ENCODE data around the gene ESPL1. TPM values are rescaled to one million over a fixed set of nuclear protein-coding genes. Genes with fewer than 3 reads are reported as not detected.

Gene ESPL1
- total RNA-seq, 2 donors from 2014 or later, result 0.30 to 0.83 TPM

DNA sequence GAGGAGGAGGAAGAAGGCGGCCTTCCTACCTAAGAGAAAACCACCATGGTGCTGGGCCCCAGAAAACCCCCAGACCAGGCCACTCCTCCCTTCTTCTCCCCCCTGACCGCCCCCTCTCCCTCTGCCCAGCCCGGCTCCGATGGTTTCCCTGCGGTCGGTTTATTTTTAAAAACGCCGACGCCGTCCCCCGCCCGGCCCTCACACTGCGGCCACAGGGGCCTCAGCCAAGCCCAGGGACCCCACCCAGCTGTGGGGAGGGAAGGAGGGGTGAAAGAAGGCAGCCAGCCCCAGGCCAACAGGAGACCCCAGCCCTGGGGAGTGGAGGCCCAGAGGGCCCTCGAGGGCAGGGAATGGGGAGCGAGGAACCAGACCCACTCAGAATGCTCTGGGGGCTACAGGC is 64.6 kb downstream of the ESPL1 start:
- no peak overlapping the region for H3K27ac Mint-ChIP-seq
- H3K27me3 Mint-ChIP-seq, result peaks cover 45% of the 10 kb centered on the region
- H3K36me3 Mint-ChIP-seq (ENCODE audit: low read depth), result peaks cover 12% of the 10 kb centered on the region

DNA sequence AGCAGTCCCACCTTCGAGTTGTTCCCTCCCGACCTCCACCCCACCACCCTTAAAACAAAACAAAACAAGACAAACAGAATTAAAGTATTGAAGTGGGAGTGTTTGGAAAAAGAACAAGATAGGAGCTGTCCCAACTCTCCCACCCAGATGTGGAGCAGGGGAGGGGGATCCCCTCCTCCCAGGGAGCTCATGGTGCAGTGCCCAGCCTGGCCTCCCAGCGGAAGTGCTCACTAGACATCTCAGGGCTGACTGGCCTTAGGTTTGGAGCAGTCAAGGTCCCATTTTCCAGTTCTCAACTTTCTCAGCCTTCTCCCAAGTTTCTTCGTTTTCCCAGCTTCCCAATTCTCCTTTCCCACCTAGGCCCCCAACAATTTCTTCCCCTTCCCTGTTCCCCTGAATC is 65.2 kb downstream of the ESPL1 start:
- Mint-ChIP-seq H3K27me3 (peaks cover 49% of the 10 kb centered on the region), H3K27ac (no peak overlapping the region), H3K4me1 (peaks cover 19% of the 10 kb centered on the region), H3K36me3 (ENCODE audit: low read depth) (peaks cover 13% of the 10 kb centered on the region), H3K4me3 (no peak overlapping the region)
- H3K9me3 ChIP-seq (ENCODE audit: control insufficient read depth, low read length, poor library complexity, severe bottlenecking), result no peaks in the 10 kb centered on the region
- no peak for DNase-seq
- ATAC-seq, result no peak

More for the DNA sequence above, 64.6 kb downstream of the ESPL1 start:
- Mint-ChIP-seq H3K4me3 (no peak overlapping the region), H3K4me1 (peaks cover 14% of the 10 kb centered on the region)
- DNase-seq, result no peak
- no peak for ATAC-seq
- no peaks in the 10 kb centered on the region for H3K9me3 ChIP-seq (ENCODE audit: control insufficient read depth, low read length, poor library complexity, severe bottlenecking)

- ATAC-seq, result no peak
- Mint-ChIP-seq H3K4me1 (peaks cover 20% of the 10 kb centered on the region), H3K27me3 (peaks cover 52% of the 10 kb centered on the region), H3K27ac (no peak overlapping the region), H3K4me3 (no peak overlapping the region), H3K36me3 (ENCODE audit: low read depth) (peaks cover 13% of the 10 kb centered on the region)
- no peaks in the 10 kb centered on the region for H3K9me3 ChIP-seq (ENCODE audit: control insufficient read depth, low read length, poor library complexity, severe bottlenecking)
- no peak for DNase-seq
These were observed 65.7 kb downstream of the ESPL1 start for GRCh38 chr12:53333845-53334244.

DNA sequence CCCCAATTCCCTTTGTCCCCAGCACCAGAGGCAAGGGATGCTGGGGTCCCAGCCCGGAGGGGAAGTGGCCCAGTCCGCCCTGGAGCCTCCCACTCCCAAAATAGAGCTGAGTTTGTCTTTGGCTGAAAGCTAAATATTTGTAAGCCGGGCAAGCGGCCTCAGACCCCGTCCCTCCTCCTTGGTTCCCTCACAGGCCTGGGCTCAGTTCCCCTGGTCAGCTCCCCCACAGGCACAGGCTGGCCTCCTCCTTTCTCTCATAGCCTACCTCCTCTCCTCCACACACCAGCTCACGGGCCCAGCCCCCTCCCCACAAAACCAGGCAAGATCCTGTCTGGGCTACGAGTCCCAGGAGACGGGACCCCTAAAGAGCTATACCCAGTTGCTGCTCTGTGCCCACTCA is 66.7 kb downstream of the ESPL1 start:
- peaks cover 11% of the 10 kb centered on the region for H3K36me3 Mint-ChIP-seq (ENCODE audit: low read depth)
- DNase-seq (no peak), ATAC-seq (no peak)
- peaks cover 57% of the 10 kb centered on the region for H3K27me3 Mint-ChIP-seq
- no peak overlapping the region for H3K27ac Mint-ChIP-seq
- H3K9me3 ChIP-seq (ENCODE audit: control insufficient read depth, low read length, poor library complexity, severe bottlenecking), result no peaks in the 10 kb centered on the region
- H3K4me1 Mint-ChIP-seq, result peaks cover 21% of the 10 kb centered on the region
- H3K4me3 Mint-ChIP-seq, result no peak overlapping the region

DNA sequence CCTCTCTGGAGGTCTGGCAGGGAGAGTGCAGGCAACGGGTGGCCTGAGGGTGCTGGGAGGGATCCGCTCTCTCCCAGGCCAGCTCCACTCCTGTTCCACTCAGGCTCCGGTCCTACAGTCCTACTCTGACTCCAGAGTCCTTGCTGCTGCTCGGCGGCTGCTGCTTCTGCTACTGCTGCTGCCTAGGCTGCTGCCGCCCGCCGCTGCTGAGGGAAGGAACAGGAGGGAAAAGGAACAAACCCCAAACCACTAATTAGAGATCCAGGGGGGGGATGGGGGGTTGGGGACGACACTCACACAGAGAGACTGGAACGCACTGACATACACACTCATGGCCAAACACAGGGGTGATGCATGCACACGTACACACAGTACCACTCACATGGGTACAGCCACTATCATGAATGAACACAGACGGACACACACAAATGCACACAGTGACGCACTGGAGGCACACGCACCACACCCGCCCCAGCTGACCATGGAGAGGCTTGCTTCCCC is 68.1 kb downstream of the ESPL1 start, which contains the start of gene SP7:
Gene SP7 (minus strand): TSS at position 174 of the 501 bp plus-strand sequence. CDS start 708 bp downstream, outside the sequence.
- H3K27me3 Mint-ChIP-seq, result peaks cover 66% of the 10 kb centered on the region
- H3K27ac Mint-ChIP-seq, result no peak within 1 kb of the TSS
- ATAC-seq (peak; percentile 61), DNase-seq (no peak)
- H3K36me3 Mint-ChIP-seq (ENCODE audit: low read depth), result peaks cover 11% of the 10 kb centered on the region
- no peak within 1 kb of the TSS for H3K4me3 Mint-ChIP-seq
- no peaks in the 10 kb centered on the region for H3K9me3 ChIP-seq (ENCODE audit: control insufficient read depth, low read length, poor library complexity, severe bottlenecking)
- peaks cover 26% of the 10 kb centered on the region for H3K4me1 Mint-ChIP-seq

DNA sequence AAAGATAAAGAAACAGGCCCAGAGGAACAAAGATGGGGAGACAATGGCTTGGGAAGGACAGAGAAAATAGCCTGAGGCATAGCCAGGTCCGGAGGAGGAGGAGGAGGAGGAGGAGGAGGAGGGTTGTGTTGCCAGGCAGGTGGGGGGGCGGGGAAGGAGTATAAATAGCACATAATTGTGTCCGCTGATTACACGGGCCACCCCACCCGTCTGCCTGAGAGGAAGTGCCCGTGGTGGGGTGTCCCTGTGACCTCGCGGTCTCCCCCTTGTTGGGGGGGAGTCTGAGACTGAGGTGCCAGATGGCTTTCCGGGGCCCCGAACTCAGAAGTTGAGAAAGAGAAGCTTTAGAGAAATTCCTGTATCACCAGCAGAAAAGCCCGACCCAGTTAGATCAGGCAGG is 69.9 kb downstream of the ESPL1 start:
- H3K27ac Mint-ChIP-seq, result peak overlapping the region; percentile 22
- H3K36me3 Mint-ChIP-seq (ENCODE audit: low read depth), result peaks cover 9% of the 10 kb centered on the region
- H3K4me1 Mint-ChIP-seq, result peaks cover 22% of the 10 kb centered on the region
- no peak for DNase-seq
- H3K27me3 Mint-ChIP-seq, result peaks cover 56% of the 10 kb centered on the region
- no peak for ATAC-seq
- H3K4me3 Mint-ChIP-seq, result no peak overlapping the region
- H3K9me3 ChIP-seq (ENCODE audit: control insufficient read depth, low read length, poor library complexity, severe bottlenecking), result no peaks in the 10 kb centered on the region

DNA sequence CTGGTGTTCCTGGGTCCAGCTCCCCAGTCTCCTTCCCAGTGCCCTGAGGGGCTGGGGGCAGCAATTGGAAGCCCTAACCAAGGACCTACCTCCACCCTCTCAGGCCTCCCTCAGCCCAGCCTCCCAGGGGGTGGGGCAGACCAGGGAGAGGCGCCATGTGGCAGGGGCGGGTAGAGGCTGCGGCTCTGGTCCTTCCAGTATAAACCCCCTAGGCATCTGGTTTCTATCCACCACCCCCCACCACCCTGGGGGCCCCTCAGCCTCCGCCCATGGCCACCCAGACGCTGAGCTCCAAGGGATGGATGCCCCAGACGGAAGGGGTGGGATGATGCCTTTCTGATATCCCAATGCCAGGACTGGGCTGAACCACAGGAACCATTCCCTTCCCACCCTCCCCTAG is 70.8 kb downstream of the ESPL1 start:
- peaks cover 28% of the 10 kb centered on the region for H3K4me1 Mint-ChIP-seq
- peaks cover 9% of the 10 kb centered on the region for H3K36me3 Mint-ChIP-seq (ENCODE audit: low read depth)
- no peak overlapping the region for H3K27ac Mint-ChIP-seq
- no peak overlapping the region for H3K4me3 Mint-ChIP-seq
- DNase-seq (no peak), ATAC-seq (no peak)
- no peaks in the 10 kb centered on the region for H3K9me3 ChIP-seq (ENCODE audit: control insufficient read depth, low read length, poor library complexity, severe bottlenecking)
- peaks cover 53% of the 10 kb centered on the region for H3K27me3 Mint-ChIP-seq

DNA sequence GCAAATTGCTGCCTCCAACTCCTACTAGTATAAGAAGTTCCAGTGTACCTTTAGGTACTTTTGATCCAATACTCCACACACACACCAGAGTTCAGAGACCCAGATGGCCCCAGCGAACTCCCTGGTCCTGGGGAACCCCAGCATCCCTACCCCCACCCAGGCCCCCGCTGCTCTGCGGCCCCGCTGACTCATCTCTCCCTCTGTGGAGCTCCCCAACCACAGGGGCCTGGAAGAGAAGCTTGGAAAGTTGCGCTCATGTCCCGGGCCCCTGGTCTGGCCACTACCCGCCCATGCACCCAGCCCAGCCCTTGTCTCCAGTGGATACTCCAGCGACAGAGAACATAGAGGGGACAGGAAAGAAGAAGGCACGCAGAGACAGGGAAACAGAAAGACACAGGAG is 72.3 kb downstream of the ESPL1 start:
- ATAC-seq (no peak), DNase-seq (no peak)
- H3K4me1 Mint-ChIP-seq, result peaks cover 37% of the 10 kb centered on the region
- peaks cover 9% of the 10 kb centered on the region for H3K36me3 Mint-ChIP-seq (ENCODE audit: low read depth)
- peaks cover 44% of the 10 kb centered on the region for H3K27me3 Mint-ChIP-seq
- no peaks in the 10 kb centered on the region for H3K9me3 ChIP-seq (ENCODE audit: control insufficient read depth, low read length, poor library complexity, severe bottlenecking)
- no peak overlapping the region for H3K27ac Mint-ChIP-seq
- H3K4me3 Mint-ChIP-seq, result no peak overlapping the region

Other genes with a start within 250 kb of the ESPL1 start
- gene TNS2, start 218.2 kb upstream of the ESPL1 start, total RNA-seq, result 1 to 10 TPM; 1.4 to 3.1 TPM
- 10 to 100 TPM; 23.1 to 29.6 TPM for gene SPRYD3, start 188.9 kb upstream of the ESPL1 start, total RNA-seq
- under 1 TPM in 1 of 2 donors, not detected in 1; 0.45 TPM for gene IGFBP6, start 170.6 kb upstream of the ESPL1 start, total RNA-seq
- gene SOAT2, start 164.8 kb upstream of the ESPL1 start, total RNA-seq, result 1 to 10 TPM in 1 of 2 donors, under 1 TPM in 1; 0.83 to 2.5 TPM
- gene ZNF740, start 87.6 kb upstream of the ESPL1 start, total RNA-seq, result 10 to 100 TPM; 24.3 to 34.6 TPM
- 10 to 100 TPM; 57.2 to 61.0 TPM for gene CSAD, start 87.4 kb upstream of the ESPL1 start, total RNA-seq
- gene ITGB7, start 61.0 kb upstream of the ESPL1 start, total RNA-seq, result 100 to 1,000 TPM; 306 to 367 TPM
- gene RARG, start 36.1 kb upstream of the ESPL1 start, total RNA-seq, result 10 to 100 TPM; 57.6 to 57.8 TPM
- 100 to 1,000 TPM; 566 to 600 TPM for gene PFDN5, start 27.2 kb downstream of the ESPL1 start, total RNA-seq
- 10 to 100 TPM; 30.6 to 32.5 TPM for gene MYG1, start 31.4 kb downstream of the ESPL1 start, total RNA-seq
- 10 to 100 TPM; 31.2 to 31.8 TPM for gene AAAS, start 53.3 kb downstream of the ESPL1 start, total RNA-seq
- not detected for gene SP7, start 68.1 kb downstream of the ESPL1 start, total RNA-seq
- gene SP1, start 111.9 kb downstream of the ESPL1 start, total RNA-seq, result 10 to 100 TPM; 69.6 to 75.1 TPM
- gene AMHR2, start 155.6 kb downstream of the ESPL1 start, total RNA-seq, result not detected
- gene PRR13, start 173.4 kb downstream of the ESPL1 start, total RNA-seq, result 100 to 1,000 TPM; 168 to 188 TPM
- 1,000 to 10,000 TPM; 1,028 to 1,089 TPM for gene PCBP2, start 183.8 kb downstream of the ESPL1 start, total RNA-seq
- gene MAP3K12, start 231.2 kb downstream of the ESPL1 start, total RNA-seq, result 10 to 100 TPM; 25.5 to 28.6 TPM
- 10 to 100 TPM; 28.4 to 29.3 TPM for gene TARBP2, start 233.0 kb downstream of the ESPL1 start, total RNA-seq
- not detected for gene NPFF, start 239.2 kb downstream of the ESPL1 start, total RNA-seq

Measured in T-helper 17 cell (primary cell).